Urothelium cell line (cell line): ENCODE measurements around the gene DDN.

Source experiments
- DNase-seq: peaks from one replicate; pipeline ENCODE4 v3.0.0; 2011; ENCODE audit warnings: low spot score, mixed read lengths
- FAIRE-seq: peaks from 2 replicates; lab custom pipeline; 2011; peaks lifted over from hg19 to GRCh38; lab: Jason Lieb, UNC

DDN gene

DNA sequence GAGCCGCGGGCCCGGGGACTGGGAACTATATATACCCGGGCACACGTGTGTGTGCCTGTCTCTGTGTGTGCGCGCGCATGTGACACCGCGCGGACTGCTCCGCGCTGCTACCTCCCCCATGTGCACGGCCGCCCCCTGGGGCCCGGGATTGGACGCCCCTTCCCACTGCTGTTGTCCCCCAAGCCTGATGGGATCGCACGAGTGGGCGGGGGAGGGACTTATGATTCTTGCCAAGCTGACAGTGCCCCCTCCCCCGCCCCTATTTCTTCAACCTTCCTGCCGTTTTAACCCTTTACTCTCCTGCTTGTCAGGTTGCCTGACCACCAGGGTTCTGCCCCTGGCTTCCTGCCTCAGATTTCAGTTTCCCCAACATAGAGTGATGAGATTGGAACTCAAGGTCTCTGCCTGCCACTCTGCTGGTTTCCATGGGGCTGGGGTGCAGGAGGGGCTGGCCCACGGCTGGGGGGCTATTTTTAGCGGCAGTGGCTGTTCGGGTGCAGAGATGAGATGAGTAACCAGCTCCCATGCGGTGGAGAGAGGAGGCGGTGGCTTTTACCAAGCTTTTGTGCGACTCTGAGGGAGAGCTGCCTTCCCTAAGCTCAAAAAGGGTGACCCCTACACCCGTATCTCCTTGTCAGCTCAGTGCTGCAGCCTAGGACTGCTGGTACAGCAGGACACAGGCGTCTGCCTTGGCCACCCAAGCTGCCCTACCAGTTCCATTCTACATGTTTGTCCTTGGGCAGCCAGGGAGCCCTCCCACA lies at the start of gene DDN:
DDN (minus strand) TSS at position 5 of the 761 bp plus-strand sequence. CDS start 88 bp downstream, outside the sequence.
- no peak for DNase-seq
- no peak for FAIRE-seq

DNA sequence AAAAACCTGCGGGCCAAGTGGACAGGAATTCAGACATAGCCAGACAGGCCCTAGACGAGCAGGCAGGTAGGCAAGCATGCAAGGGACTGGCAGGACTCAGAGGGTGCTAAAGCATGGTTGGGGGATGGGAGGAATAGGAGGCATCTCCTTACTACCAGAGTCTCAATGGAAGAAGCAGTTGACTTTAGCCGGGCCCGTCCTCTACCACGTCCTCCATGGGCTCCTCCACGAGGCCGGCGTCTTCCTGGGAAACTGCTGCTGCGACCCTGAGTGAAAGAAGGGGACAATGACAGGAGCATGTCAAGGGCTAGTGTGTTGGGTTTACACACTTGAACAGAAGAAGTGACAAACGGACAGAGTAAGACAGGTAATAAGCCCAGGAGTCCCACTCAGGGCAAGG lies 49.8 kb upstream of the DDN start:
- FAIRE-seq (no peak), DNase-seq (no peak)

DNA sequence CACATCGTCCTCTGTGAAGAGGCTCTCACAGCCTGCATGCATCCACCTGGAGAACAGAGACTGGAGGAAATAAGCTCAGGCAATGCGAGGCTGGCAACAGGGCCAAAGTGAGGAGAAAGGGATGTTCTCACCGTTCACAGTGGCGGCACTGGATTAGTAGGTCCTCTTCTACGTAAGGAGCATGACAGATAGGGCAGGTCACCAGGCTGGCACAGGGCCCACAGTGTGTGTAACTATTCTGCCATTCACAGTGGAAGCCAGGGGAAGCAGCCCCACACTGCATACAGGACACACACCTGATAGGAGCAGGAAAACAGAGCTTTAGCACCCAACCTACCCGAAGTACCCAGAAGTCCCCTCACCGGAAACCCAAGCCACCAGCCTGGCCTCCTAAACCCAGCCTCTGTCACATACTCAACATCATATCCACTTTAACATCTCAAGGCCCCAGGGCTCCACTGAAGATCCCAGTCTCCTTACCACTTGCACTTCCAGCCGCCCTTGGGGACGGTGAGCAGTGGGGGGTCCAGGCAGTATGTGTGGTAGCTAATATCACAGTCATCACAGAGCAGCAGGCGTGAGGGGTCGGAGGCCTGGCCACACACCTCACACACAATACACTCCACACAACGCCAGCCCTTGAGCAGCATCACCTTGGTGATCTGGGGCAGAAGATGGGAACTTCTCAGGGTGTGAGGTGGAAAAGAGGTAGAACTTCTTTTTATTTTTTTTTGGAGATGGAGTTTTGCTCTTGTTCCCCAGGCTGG lies 47.1 kb upstream of the DDN start:
- DNase-seq (no peak), FAIRE-seq (no peak)

DNA sequence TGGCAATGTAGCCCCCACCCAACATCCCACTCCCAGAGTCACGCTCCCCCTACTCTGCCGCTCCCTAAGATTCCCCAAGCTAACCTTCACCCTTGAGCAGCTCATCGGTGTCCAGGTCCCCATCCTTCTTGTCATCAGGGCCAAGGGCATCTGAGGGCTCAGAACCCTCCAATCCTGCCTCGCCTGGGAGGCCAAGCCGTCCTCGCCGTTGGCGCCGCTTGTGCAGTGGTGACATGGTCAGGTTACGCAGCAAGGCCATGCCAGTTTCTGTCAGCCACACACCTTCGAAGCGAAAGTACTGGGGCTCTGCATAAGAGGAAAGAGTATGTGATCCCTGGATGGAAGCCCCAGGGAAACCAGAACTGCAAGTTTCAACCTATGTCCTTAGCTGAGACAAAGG lies 45.5 kb upstream of the DDN start:
- DNase-seq (no peak), FAIRE-seq (no peak)

DNA sequence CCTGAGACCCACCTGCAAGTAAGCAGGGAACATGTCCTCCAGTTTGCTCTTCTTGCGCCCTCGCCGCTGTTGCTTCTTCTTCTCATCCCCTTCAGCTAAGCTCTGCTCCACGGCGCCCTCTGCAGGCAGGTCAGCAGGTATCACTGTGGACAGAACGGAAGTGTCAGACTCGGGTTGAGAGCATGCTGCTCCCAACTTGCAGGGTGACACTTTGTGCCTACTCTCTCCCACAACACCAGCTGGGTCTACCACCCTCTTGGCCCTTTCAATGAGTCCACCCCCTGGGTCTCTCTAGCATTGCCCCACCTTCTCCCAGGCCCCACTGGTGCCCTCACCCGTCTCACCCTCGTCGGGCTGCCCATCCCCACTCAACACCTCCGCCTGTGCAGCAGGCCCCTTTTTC lies 44.7 kb upstream of the DDN start:
- peak; percentile 60 for DNase-seq
- FAIRE-seq: peak; percentile 32

DNA sequence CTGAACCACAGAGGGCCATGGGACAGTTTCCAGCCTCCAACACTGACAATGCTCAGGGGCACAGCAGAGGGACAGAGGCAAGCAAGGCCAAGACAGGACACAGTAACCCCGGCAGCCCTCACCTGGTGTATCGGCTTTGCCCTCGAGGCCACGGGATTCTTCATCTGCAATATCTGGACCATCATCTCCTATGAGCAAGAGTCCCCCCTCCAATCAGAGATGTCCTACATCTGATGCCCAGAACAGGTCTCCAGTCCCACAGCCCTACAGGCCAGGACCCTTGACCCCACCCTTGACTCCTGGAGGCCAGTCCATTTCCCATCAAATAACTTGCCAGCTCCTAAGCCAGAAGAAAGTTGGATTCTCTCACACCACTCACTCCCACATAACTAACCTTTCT lies 44.1 kb upstream of the DDN start:
- FAIRE-seq (no peak), DNase-seq (no peak)

DNA sequence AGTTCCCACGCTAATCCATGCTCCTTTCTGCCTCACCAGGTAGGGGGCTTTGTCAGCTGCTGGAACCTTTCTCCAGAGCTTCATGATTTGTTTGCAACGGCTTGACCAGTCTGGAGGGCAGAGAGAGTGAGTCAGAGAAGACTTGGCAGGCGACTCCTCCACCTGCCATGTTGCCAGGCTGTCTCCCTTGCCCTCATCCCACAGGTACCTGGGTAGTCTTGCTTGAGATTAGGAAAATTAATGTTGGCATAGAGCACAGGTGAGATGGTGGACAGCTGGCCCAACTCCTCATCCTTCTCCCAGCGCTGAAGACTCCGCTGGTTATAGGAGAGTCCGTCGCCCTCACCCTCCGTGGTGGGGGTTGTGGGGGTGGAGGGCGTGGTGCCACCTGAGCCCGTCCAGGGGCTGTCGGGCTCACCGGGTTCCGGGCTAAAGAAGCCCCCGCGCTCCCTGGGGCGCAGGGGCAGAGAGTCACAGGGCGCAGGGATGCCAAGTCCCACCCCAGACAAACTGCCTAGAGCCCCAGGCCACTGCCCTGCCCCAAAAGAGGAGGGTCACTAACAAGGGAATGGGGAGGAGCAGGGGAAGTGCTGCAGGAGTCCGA lies 42.8 kb upstream of the DDN start:
- no peak for DNase-seq
- no peak for FAIRE-seq

DNA sequence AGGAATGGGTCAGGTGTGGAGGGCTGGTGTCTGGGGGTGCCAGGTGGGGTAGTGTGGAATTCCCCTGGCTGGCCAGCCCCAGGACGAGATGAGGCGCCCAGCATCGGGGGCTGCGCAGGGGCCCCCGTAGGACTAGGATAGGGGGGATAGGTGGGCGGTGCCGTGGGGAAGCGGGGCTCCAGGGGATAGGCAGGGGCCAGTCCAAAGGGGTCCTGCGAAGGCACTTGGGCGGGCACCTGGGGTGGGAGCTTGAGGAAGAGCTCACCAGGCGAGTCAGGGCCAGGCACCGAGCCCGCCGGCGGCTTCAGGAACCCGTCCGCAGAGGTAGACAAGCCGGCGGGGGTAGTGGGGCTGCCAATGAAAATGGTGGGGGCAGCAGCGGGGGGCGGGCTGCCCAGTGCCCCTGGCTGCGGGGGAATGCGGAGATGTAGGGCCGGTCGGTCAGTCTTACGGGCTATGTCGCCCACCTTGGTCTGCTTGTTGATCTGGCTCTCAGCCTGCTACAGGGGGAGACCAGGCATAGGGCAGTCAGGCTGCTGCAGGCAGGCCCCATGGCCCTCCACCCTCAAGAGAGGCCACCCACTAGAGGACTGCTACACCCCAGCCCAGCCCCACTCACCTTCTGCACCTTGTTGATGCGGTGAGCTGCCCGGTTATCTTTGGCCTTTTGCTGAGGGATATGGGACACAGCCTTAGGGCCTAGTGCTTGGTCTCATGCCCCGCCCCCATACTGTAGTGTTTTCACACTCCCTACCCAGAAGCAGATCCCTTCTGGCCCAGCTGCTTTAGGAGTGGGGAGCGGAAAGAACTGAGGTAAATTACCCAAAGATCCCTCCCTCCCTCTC lies 42.1 kb upstream of the DDN start:
- DNase-seq (no peak), FAIRE-seq (no peak)

DNA sequence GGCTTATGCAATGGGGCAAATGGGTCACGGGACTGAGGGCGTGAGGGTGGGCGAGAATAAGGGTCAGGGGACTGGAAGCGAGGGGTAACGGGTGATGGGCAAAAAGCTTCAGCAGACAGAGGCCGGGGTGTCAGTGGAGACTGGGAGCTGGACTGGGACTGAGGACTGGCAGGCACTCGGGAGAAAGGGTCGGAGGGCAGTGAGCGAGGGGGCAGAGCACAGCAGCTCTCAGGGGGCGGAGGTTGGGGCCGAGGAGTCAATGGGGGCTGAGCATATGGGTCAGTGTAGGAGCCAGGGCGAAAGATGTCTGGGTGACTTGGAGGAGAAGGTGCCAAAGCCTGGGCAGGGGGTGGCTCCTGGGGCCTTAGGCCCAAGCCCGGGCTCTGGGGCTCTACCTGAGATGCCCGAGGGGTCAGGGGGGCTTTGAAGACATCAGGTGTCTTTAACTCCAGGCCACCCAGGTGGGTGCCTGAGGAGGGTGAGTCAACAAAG lies 41.2 kb upstream of the DDN start:
- DNase-seq (no peak), FAIRE-seq (no peak)

DNA sequence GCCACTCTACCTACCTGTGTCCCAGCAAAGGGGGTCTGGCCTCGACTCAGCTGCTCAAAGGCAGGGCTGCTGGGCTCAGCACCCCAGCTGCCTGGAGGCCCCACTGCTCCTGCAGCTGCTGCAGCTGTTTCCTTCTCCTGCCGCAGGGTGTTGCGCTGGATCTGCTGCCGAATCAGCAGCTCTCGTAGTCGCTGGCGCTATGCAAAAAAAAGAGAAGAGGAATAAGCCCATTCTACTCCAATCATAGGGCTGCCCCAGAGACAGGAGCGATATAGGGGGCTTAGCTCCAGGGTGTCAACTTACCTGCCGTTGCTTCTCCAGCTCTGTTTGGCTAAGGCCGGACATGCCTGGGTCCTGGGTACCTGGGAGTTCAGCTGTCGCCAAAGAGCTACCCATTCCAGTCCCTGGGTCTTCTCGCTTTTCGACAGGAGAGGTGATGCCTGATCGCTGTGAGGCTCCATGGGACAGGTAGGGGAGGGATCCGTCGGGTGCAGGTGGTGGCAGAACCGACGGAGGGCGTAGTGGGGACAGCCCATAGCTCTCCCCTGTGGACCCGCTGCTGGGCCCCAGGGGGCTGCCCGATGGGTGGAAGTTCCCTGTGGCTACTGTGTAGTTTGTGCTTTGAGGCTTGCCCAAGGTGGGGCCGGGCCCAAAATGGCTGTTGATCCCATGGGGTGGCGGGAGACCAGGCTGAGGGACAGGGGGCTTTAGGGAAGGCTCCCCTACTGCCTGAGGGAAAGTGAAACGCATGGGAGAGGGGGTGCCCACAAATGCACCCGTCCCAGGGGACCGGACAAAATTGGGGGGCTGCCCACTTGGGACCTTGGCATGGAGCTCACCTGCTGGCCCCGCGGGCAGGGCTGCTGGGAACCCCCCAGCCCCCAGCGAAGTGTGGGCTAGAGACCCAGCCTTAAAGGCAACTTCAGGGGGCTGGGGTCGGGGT lies 40.5 kb upstream of the DDN start:
- FAIRE-seq: no peak
- DNase-seq: no peak

DNA sequence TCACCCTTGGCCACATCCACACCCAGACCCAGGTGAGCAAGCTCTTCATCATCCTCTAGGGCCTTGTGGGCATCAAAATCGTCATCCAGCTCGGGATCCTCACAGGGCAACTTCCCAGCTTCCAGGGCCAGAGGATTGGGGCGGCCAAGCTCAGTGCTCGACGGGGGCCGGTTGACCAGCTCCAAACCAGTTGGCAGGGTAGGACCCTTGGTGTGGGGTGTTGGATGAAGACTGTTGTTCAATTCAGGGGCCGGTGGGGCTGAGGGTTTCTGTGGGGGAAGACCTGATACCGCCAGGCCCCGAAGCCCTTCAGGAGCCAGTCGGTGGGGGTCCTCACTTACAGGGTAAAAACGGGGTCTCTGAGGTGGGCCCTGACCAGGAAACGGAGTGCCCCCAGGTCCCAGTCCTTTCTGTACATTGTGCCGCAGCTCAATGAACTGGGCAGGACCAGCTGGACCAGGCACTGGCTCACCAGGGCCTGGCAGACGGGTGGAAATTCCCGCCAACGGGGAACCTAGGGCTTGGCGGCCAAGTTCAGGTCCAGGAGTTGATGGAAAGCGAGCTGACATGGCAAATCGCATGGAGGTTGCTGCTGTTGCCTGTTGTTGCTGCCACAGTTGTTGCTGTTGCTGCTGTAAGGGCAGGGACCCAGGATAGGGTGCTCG lies 39.2 kb upstream of the DDN start:
- peak; percentile 68 for FAIRE-seq
- DNase-seq: no peak

DNA sequence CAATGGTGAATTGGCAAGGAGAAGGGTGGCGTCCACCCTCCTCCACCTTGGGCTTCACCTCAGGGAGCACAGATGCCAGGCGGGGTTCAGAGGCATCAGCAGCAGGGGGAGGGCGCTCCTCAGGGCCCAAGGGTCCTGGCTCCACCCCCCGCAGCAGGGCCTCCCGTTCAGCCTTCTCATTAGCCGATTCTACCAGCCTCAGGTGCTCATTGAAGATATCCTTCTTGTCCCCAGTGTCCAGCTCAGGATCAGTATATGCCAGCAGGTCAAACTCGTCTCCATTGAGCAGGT lies 38.7 kb upstream of the DDN start:
- FAIRE-seq: no peak
- DNase-seq: no peak

DNA sequence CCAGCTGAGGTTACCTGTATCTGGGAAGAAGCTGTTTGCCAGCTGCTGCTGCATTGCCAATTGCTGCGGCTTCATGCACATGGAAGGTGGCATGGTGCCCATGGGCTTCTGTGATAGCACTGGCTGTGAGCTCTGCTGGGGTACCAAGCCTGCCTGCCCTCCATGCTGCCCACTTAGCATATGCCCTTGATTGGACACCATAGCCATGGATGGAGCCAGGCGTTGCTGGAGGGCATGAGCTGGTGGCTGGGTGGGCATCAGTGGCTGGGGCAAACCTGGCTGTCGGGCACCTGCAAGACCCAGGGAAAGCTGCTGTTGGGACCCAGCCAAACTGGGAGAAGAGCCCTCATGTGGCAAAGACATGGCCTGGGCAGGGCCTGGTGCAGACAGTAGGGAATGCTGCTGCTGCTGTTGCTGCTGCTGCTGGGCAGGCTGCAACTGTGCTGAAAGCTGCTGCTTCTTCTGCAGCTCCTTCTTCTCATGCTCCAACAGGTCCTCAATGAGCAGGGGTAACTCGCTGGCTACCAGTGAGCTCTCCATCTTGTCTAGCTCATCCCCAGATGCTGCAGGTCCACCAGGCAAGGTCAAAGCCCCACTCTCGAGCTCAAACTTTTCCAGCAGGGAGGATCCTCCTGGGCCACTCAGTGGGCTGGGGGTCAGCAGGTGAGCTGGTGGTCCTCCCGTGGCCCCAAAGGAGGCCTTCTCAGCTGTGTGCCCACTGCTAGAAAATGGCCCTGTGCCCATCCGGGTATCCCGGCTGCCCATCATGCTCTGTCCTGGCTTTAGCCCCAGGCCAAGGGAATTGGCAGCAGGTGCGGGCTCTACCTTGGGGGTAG lies 38.2 kb upstream of the DDN start:
- DNase-seq (no peak), FAIRE-seq (peak; percentile 50)

DNA sequence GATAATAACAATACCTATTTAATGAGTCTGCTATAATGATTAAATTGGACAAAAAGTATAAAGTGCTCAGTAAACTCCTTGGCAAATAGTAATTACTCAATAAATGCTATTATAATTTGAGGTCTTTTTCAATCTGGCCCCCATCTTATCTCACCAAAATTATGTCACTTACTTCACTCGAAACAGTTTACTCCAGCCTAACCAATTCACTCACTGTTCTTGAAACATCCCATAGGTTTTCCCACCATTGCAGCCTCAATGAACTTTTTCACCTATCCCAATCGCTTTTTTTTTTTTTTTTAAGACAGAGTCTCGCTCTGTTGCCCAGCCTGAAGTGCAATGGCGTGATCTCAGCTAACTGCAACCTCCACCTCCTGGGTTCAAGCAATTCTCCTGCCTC lies 36.9 kb upstream of the DDN start:
- no peak for DNase-seq
- FAIRE-seq: no peak

DNA sequence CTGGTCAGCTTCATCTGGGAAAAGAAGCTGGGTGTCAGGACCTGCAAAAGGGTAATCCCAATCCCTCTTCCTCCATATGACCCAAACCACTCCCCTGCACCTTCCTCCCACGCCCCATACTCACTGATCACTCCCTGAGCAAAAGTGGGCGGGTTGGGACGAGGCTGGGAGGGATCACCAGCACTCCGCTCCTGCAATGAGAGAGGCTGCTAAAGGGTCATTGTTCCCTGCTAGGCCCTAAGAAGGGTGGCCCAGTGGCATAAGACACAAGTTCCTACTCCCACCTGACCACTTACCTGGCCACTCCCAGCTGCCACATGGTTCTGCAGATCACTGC lies 35.1 kb upstream of the DDN start:
- FAIRE-seq: no peak

DNA sequence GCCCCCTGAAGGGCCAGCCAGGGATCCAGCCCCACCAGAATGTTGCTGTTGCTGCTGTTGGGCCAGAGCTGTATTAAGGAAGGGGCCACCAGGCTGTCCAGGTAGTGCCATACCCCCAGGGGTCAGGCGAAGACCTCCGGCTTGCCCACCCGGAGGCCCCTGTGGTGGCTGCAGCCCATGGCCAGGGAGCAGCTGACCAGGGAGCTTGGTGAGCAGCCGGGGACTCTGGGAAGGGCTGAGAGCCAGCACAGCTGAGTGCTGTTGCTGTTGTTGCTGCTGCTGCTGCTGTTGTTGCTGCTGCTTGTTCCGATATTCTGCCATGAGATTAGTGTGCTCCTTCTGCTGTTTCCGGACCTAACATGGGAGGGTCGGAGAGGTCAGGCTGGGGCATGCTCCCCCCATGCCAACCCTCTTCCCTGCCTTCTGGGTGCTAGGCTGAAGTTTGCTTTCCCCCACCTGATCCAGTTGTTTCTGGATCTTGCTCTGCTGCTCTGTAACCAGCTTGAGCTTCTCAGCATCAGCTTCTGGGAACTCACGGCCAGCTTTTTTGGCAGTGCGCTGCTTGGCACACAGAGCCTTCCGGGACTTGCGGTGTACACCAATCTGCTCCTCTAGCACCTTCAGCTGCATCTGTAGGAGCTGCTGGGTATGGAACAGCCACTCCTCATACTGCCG lies 34.6 kb upstream of the DDN start:
- DNase-seq (no peak), FAIRE-seq (no peak)

More for the DNA sequence above, 35.1 kb upstream of the DDN start:
- DNase-seq: no peak

DNA sequence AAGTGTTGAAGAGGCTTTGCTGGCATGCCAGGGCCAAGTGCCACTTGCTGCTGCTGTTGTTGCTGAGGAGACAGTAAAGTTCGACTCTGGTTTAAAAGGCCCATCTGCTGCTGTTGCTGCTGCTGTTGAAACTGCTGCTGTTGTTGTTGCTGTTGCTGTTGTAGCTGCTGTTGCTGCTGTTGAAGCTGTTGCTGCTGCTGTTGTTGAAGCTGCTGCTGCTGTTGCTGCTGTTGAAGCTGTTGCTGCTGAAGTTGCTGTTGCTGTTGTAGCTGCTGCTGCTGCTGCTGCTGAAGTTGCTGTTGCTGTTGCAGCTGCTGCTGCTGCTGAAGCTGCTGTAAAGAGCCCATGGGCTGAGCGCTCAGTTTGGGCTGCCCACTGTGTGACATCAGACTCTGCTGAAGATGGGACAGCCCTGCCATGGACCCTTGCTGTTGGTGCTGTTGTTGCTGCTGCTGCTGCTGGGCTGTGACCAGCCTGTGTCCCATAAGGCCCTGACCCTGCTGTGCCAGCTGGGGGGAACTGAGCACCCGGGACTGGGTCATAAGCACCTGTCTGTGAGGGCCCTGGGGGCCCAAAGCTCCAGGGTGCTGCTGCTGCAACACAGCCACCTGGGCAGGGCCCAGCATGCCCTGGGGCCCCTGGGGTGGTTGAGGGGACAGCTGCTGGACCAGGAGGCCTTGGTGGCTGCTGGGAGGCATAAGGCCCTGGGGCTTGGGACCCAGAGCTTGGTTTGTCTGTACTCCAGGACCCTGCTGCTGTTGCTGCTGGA lies 33.7 kb upstream of the DDN start:
- no peak for FAIRE-seq

More for the DNA sequence above, 33.7 kb upstream of the DDN start:
- no peak for DNase-seq
